Lower lobe of right lung (tissue), 2 donors: ENCODE results near the gene MLC1. TPM values are rescaled to one million over a fixed set of nuclear protein-coding genes. Genes with fewer than 3 reads are reported as not detected.

Experiments used
- ATAC-seq, 2 donors: fragments of 200-7000 bp; cut with Tn5 transposase; one replicate each; pipeline ENCODE4 v1.9.1; 2020 to 2022; ENCODE audit warnings: mild to moderate bottlenecking in 2 of 2, moderate library complexity in 2 of 2
- DNase-seq: peaks from one replicate; pipeline ENCODE4 v3.0.0-alpha.2; 2020
- H3K27ac ChIP-seq: fragments of 200-600 bp; one replicate; pipeline ENCODE4 v1.8.0; 2022
- H3K27me3 ChIP-seq: fragments of 200-600 bp; one replicate; pipeline ENCODE4 v1.8.0; 2022; ENCODE audit warnings: low read depth
- H3K36me3 ChIP-seq: fragments of 200-600 bp; one replicate; pipeline ENCODE4 v1.8.0; 2022; ENCODE audit warnings: mild to moderate bottlenecking
- H3K4me1 ChIP-seq: fragments of 200-600 bp; one replicate; pipeline ENCODE4 v1.8.0; 2022
- H3K4me3 ChIP-seq: fragments of 200-600 bp; one replicate; pipeline ENCODE4 v1.8.0; 2022; ENCODE audit warnings: mild to moderate bottlenecking
- H3K9me3 ChIP-seq: fragments of 200-600 bp; one replicate; pipeline ENCODE4 v1.8.0; 2022
- intact Hi-C: fragments of 100-400 bp; cut with DNase I; formaldehyde crosslinking; loops from one replicate; pipeline ENCODE4 v1.11.0; 2022
- total RNA-seq: library from RNA; stranded (reverse); fragmentation: NEBNext Ultra II Directional; extraction: Animal tissue kit (Norgen Biotek cat#: 25700); gene quantifications from one replicate; pipeline ENCODE4 v1.2.1, GENCODE V29; 2021
- TF ChIP-seq, protein P1 (sequence below): fragments of 200-600 bp; IDR thresholded peaks from one replicate; pipeline ENCODE4 v1.8.0; 2022; ENCODE audit warnings: antibody characterized with exemption, mild to moderate bottlenecking
- donor health status: DM: no; HTN: yes; CAD: no; lungs with severe emphysema.

Gene MLC1
- total RNA-seq, 1 donor from 2014 or later, result 3.2 TPM

DNA sequence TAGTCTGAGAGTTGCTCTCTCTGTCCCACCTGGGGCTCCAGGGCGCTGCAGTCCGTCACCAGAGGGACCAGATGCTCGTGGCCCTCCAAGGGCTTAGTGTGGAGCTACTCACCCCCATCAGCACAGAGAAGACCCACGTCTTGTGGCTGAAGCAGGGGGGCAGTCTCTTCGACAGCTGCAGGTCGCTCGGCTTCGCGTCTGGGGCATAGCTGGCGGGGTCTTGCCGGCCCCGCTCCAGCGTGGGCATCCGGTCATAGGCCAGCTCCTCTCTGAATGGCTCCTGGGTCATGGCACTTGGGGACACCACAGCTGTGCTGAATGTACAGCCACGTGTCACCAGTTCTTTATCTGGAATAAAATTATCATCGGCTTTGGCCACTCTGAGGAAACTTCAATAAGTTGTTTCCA, 608 bp downstream of the MLC1 start:
- H3K27me3 ChIP-seq, result peaks cover 33% of the 10 kb centered on the region
- H3K4me3 ChIP-seq, result no peak overlapping the region
- TF ChIP-seq, protein P1, sequence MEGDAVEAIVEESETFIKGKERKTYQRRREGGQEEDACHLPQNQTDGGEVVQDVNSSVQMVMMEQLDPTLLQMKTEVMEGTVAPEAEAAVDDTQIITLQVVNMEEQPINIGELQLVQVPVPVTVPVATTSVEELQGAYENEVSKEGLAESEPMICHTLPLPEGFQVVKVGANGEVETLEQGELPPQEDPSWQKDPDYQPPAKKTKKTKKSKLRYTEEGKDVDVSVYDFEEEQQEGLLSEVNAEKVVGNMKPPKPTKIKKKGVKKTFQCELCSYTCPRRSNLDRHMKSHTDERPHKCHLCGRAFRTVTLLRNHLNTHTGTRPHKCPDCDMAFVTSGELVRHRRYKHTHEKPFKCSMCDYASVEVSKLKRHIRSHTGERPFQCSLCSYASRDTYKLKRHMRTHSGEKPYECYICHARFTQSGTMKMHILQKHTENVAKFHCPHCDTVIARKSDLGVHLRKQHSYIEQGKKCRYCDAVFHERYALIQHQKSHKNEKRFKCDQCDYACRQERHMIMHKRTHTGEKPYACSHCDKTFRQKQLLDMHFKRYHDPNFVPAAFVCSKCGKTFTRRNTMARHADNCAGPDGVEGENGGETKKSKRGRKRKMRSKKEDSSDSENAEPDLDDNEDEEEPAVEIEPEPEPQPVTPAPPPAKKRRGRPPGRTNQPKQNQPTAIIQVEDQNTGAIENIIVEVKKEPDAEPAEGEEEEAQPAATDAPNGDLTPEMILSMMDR, result no peak
- H3K4me1 ChIP-seq, result no peaks in the 10 kb centered on the region
- intact Hi-C loops, result no loop called here
- no peak for ATAC-seq
- H3K27ac ChIP-seq, result no peak overlapping the region
- no peaks in the 10 kb centered on the region for H3K36me3 ChIP-seq
- DNase-seq, result no peak
- no peaks in the 10 kb centered on the region for H3K9me3 ChIP-seq

DNA sequence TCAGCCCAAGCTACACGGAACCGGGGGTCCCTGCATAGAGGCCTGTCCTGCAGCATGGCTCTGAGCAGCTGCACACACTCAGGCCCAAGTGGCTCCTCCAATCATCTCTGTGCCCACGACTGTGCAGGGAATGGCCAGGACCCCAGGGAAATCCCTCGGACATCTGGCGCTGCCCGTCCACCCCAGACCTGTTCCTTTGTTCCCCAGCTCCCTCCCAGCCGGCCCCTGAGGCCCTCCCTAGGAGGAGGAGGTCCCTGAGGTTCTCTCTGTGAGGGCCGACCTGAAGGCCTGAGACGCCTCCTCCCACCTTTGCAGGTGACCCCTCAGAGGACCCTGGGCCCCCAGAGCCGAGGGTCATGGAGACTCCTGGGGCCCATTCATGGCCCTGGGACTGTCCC, 1.1 kb downstream of the MLC1 start:
- intact Hi-C loops, result no loop called here
- DNase-seq (no peak), ATAC-seq (no peak)
- Histone ChIP-seq H3K4me1 (no peaks in the 10 kb centered on the region), H3K4me3 (no peak overlapping the region), H3K36me3 (no peaks in the 10 kb centered on the region), H3K27ac (no peak overlapping the region), H3K27me3 (peaks cover 31% of the 10 kb centered on the region), H3K9me3 (no peaks in the 10 kb centered on the region)
- TF ChIP-seq, protein P1, result no peak

GRCh38 chr22:50083462-50084079, 1.7 kb downstream of the MLC1 start:
- no peak for DNase-seq
- no peaks in the 10 kb centered on the region for H3K36me3 ChIP-seq
- no peaks in the 10 kb centered on the region for H3K9me3 ChIP-seq
- intact Hi-C loops, result no loop called here
- no peak overlapping the region for H3K4me3 ChIP-seq
- ATAC-seq, result no peak
- H3K27me3 ChIP-seq, result peaks cover 27% of the 10 kb centered on the region
- TF ChIP-seq, protein P1, result no peak
- no peak overlapping the region for H3K27ac ChIP-seq
- no peaks in the 10 kb centered on the region for H3K4me1 ChIP-seq

DNA sequence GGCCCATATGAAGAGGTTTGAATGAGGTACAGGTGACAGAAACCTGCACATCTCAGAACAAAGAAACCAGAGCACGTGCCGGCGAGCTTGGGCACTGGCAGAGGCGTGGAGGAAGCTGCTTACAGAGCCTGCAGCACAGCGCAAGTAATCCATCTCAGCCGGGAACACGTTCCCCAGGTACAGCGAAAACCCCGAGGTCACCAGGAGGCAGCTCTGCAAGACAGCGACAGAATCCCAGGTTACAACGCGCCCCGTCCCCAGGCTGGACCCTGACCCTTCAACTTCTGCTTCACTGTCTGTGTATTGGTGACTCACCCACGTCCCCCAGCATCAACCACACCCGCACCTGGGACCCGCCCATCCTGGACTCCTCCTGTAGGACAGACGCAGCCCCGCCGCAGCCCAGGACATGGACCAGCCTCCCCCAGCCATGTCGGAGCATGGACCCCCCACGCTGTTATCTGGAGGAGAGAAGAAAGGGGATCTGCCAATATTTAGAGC, 2.2 kb downstream of the MLC1 start:
- TF ChIP-seq, protein P1, result no peak
- ATAC-seq, result no peak

GRCh38 chr22:50082197-50082715, 3.0 kb downstream of the MLC1 start:
- intact Hi-C loops, result no loop called here
- no peaks in the 10 kb centered on the region for H3K9me3 ChIP-seq
- H3K4me1 ChIP-seq, result no peaks in the 10 kb centered on the region
- DNase-seq, result no peak
- TF ChIP-seq, protein P1, result no peak
- H3K27ac ChIP-seq, result no peak overlapping the region
- H3K4me3 ChIP-seq, result no peak overlapping the region
- no peaks in the 10 kb centered on the region for H3K36me3 ChIP-seq
- H3K27me3 ChIP-seq, result peaks cover 27% of the 10 kb centered on the region
- ATAC-seq, result no peak

More for the DNA sequence above, 2.2 kb downstream of the MLC1 start:
- Histone ChIP-seq H3K36me3 (no peaks in the 10 kb centered on the region), H3K27me3 (peaks cover 27% of the 10 kb centered on the region), H3K4me3 (no peak overlapping the region), H3K27ac (no peak overlapping the region), H3K9me3 (no peaks in the 10 kb centered on the region), H3K4me1 (no peaks in the 10 kb centered on the region)
- no peak for DNase-seq
- intact Hi-C loops, result no loop called here
